GM21737 (cell line): ENCODE data around the gene ATP11A.

ENCODE experiments used
- ATAC-seq: cut with Tn5 transposase; IDR thresholded peaks from one replicate; pipeline ENCODE4 v1.9.1; 2021; ENCODE audit warnings: mild to moderate bottlenecking, moderate library complexity; ENCODE audit not compliant: unreplicated experiment

The ATP11A gene

DNA sequence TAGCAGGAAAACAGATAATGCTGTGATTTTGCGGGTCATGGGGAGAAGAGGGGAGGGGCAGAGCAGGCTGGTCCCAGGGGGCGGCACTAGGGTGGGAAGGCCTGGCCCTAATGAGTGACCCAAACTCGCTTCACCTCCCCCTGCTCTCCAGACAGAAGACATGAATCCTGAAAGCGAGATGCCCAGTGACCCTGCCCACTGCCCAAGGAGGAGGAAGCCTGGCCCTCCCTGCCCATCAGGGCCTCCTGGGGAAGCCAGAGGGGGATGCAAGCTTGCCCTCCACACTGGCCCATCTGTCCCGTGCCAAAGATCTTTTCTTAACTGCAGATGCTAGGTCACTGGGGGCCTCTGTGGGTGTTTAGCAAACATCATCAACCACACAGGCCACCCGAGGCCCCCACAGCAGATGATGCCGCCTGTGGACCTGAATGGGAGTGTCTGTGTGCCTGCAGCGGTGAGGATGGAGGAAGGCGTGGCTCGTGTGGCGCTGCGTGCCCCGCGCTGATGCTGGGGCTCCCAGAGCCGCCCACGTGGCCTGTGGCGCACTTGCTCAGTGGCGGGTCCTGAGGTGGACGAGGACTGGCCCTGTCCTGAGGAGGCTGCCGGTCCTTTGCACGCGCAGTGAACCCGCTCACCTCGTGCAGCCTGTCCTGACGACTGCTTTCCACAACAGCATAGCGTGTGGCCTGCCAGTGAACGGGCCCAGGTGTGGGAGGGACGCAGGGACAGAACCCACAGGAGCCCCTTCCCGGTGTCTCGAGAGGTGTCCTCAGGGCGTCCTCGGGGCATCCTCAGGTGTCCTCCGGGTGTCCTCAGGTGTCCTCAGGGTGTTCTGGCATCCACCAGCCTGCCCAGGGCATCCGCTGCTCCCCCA lies 198.6 kb downstream of the ATP11A start:
- no peak for ATAC-seq

DNA sequence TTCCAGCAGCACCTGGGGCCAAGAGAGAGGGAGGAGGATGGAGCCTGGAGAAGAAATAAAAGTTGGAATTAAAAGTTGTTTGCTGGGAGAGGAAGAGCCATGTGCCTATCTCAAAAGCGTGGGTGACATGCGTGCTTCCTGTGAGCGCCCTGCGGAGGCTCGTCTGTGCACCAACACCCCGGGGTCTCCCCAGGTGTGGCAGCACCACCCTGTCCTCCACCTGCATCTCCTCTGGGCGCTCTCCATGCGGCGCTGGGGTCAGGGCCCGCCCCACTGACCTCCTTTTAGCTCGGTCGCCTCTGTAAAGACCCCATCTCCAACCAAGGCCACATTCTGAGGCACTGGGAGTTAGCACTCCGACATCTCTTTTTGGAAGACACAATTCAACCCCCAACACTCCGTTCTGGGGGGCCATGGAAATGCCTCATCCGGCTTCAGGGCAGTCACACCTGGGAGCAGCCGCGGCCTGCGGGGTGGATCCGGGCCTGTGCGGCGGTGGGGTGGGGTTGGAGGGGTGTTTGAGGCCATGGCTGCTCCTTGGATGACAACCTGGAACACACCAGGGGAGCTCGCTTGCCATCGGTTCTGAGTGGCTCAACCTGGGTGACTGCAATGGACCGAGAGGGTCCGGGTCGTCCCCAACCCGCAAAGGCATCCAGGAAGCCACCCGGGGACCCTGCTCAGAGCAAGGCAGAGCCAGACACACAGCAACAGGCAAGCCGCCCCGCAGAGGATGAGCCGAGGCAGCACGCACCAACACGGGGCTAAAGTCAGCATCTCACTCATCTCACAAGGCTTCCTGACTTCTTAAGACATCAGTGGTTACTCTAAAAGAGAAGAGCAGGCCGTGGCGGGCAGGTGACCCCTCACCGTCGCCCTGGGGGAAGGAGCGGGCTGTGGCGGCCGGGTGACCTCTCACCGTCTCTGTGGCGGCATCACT lies 199.8 kb downstream of the ATP11A start:
- ATAC-seq: no peak

DNA sequence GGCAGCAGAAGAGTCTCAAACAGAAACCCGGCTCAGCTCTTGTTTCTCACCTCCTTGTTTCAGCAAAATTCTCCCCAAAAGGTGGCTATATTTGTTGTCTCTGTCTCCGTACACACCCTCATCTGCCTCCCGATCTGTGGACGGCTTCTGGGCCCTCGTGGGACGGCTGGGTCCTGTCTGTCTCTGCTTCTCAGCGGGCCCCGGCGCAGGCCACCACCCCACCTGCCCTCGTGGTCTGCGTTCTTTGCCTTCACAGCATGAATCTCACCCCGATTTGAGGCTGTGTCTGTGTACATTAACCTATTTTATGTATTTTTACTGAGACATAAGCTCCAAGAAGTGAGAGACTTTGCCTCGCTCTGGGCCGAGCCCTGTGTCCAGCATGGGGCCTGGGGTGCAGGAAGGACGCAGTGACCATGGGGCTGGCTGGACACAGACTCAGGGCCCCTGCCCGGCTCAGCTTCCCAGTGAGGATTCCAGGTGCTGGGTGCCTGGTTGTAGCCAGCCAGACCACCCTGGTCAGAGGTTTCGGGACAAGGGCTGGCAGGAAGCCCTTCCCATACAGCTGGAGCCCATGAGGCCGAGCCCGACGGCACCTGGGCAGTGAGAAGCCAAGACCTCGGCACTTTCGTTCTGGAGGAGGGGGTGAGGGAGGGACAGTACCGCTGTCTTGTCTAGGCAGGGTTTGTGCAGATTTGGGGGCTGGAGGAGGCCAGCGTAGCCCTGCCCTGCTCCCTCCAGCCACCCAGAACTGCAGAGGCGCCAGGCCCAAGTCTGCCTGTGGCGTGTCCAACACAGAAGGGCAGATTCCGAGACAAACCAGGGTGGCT lies 200.7 kb downstream of the ATP11A start:
- no peak for ATAC-seq

DNA sequence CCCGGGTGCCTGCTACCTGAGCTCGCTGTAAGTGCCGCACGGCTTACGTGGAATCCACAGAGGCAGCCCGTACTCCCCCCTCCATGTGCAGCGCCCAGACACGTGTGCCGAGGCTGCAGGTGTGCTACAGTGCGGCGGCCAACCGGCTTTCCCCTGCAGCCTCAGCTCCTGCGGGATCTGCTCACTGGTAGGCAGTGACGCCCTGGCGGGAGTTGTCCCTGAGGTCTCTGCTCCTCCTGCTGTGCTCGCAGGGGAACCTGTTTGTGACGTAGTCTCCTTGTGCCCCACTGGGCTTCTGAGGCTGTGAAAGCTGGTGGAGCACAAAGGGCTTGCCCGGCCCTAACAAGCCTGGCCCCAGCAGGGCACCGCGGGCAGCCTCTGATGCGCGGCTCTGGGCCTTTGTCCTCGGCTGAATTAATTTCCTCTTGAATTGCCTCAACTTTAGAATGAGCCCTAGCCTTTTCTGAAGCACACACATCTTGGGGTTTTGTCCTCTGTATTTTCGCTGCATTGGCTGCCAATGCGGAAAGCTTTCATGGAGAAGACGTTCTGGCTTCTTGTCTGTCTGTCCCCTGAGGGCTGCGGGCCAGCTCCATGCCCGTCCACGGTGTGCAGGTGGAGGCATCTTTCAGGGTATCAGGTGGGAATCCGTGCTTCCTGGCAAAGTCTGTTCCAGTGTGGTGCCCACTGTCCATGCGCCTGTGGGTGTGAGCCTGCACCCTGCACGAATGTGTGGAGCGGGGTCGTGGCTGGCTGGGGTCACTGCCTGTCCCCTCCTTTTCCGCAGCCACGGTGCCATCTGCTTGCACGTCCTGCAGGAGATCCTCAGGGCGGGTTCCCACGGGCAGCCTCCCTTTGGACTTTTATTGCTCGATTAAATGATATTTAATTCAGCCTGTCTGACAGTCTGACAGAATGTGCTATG lies 201.9 kb downstream of the ATP11A start:
- no peak for ATAC-seq

DNA sequence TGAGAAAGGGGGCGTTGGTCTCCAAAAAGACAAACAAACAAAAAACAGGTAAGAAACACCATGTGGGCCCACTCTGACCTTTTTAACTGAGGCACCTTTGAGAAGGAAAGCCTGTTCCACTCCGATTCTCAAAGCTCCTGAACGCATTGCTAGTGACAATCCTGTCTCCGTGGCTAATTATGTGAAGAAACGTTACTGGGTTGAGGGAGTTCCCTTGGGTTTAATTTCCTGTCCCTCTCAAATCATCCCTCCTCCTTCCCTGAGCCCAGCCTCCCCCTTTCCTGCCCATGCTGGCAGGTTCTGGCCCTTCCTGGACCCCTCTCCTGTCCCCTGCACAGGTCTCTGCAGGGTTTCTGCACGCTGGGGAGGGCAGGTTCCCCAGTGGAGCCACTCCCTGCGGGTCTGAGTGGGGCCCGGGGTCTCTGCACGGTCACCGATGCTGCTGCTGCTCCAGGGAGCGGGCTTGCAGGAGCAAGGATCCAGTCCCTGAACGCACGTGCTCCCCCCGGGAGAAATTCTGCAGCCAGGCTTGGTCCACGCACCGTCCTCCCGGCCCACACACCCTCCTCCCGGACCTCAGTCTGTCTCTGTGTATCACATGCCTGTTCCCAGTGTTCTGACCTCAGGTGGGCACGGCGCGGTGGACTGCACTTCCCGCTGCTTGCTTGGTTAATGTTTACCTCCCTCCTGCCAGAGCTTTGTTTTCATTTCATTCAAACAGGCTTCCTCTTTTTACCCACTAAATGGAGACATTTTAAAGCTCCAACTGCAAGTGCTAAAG lies 202.8 kb downstream of the ATP11A start:
- ATAC-seq: no peak

DNA sequence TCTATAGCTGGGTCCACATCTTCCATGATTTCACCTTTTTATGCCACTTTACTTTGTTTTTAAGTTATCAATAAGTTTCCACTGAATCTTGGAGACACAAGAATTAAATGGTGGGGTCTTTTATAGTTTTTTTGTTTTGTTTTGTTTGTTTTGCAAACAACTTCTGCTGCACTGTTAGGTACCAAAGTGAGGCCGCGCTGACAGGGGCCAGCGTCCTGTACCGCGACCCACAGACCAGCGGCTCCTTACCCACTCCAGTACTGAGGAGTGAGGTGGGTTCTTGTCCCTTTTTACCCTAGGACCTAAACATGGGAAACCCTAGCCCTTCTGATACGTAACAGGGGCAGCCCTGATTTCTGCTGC lies 203.3 kb downstream of the ATP11A start:
- no peak for ATAC-seq

DNA sequence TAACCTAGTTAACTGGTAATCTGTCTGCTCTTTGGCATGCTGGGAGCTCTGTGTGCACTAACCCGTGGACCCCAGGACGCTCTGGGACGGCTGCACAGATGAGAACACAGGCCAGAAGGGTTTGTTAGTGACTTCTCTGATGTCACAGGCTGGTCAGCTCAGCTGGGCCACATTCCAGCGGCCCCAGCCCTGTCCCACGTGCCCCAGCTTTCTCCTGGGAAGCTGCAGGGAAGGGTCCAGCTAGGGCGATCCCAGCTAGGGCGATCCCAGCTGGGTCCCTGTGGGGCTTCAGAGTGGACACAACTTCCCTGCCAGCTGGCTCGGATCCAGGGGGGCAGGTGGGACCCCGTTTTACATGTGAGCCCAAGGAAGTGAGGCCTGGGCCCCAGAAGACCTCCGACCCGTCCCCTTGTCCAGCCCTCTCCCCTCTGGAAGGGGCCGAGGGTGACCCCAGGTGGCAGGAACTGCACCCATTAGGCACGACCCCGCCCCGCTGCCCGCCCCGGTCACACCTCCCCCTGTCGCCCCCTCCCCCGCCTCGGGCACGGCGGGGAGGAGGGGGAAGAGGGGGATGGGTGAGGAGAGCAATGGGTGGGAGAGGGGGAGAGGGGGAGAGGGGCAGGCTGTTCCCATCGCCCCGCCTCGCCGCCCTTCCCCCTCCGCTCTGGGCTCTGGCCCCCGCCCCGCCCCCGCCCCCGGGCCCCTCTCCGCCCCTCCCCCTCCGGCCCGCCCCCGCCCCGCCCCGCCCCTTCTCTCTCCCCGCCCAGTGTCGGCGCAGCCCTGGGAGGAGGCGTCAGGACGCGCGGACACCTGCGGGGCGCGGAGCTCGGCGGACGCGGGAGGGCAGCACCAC lies 204.0 kb downstream of the ATP11A start:
- peak; percentile 47 for ATAC-seq

DNA sequence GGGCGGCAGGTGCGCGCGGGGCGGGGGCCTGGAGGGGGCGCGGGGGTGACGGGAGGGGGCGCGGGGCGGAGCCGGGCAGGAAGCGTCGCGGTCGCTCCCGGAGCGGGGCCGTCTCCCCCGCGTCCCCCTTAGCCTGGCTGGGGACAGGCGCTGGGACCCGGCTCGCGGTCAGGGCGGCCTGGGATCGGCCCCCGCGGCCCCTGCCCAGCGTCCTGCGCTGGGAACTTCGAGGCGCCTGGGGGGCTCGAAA lies 204.5 kb downstream of the ATP11A start:
- no peak for ATAC-seq

DNA sequence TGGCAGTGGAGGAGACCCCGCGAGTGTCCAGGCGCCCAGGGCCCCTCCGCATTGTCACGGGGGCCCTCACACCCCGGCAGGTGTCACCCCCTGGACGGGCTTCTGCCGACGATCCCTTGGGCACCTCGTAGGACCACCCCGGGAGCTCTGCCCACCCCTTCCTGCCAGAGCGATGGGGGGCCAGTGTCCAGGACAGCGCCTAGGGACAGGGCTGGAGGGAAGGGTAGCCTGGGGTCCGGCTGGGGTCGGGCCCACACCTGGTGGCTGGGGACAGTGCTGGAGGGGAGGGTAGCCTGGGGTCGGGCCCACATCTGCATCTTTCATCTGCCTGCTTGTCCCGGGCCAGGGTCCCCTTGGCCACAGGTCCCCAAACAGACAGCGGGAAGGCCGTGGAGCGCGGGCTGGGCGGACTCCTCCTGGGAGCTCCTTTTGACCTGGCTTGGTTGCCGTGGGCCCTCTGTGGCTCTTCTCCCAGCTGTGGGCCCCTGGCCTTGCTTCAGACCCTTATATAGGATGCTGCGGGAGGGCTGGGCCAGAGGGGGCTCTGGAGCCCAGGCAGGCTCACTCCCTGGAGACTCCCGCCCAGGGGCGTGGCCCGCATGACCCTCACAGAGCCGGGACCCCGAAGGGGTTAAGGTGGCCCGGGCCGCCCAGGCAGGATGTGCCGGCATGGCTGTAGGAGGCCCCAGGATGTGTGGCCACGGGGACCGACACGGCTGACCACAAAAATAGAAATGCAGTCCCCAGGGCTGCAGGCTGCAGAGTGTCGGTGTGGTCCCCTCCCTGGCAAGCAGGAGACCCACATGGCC lies 205.0 kb downstream of the ATP11A start:
- no peak for ATAC-seq

DNA sequence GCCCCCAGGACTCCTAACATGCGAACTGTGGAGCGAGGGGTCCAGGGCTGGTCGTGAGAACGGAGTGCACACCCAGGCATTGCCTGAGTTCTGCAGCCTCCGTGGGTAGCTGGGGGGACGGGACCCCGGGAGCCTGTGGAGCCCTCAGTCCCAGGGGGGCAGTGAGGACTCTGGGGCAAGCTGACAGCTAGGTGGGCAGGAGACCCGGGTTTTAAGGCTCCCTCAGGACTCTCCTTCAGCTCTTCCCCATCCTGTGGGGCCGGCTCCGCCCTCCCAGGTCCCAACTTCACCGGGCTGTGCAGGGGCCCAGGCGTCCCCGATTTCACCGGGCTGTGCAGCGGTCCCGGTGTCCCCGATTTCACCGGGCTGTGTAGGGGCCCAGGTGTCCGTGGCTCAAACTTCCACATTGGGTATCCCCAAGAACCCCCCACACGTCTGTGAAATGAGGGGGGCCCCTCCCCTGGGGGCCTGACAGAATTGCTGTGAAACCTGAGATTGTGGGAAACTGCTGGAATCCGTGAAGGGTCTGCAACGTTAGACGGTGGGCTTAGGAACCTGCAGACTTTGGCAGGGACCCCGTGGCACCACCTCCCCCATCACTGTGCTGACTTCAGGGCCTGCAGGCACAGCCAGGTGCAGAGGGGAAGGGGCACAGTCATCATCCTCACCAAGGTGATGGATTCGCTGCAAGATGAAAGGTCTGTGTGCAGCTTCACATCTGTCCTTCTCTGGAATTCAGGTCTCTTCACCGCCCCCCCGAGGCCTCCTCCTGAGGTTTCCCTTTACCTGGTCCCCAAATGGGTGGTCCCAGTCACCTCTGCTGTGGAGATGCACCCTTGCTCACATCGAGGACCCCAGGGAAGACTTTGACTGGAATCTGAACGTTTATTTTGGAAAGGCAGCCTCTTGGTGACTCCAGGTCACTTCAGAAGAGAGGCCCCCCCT lies 206.0 kb downstream of the ATP11A start:
- ATAC-seq: no peak

DNA sequence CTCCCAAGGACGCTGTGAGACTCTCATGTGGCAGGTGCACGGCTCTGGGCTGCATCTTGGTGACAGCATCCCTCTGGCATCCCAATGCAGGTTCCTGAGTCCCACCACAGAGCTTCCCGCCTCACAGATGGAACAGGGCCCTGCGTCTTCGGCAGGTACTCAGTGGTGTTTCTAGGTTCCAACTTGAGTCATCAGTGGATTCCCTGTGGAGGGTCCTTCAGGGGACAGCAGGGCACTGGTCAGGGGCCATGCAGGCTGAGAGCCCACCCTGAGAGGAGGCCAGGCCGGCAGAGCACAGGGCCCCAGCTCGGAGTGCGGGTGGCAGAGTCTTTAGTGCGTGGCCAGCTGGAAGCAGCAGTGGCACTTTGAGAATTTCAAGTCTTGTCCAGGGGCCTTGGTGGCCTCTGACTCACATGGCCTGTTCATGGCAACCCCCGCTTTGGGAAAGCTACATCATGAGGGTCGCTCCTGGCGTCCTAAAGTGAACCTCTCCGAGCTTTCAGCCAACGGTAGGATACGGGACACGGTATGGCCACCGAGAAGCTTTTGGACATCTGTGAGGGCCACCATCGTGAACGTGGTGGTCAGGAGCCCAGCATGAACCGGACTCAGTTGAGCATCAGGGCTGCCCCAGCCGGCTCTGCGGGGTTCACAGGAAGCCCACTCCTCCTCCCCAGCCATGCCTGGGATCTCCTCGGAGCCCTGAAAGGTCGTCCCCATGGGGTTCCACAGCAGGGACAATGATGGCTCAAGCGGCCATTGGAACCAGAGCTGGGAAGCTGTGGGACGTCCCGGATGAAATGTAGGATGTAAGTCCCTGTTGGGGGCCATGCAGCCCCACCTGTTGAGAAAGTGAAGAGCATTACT lies 207.1 kb downstream of the ATP11A start:
- ATAC-seq: no peak

DNA sequence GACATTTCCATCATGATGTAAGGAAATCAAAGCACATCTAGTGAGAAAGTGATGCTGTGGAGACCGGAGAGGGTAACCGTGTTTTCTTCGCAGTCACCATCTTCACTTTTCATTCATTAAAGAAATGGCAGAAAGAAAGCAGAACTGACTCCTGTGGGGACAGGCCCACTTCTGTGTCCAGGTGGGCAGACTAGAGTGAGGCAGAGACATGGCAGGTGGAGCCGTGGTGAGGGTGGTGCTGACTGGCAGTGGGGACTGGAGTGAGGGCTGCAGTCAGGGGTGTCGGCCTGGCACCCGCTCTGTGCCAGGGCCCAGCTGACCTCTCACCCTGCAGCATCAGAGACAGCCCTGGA lies 207.7 kb downstream of the ATP11A start:
- ATAC-seq: no peak

DNA sequence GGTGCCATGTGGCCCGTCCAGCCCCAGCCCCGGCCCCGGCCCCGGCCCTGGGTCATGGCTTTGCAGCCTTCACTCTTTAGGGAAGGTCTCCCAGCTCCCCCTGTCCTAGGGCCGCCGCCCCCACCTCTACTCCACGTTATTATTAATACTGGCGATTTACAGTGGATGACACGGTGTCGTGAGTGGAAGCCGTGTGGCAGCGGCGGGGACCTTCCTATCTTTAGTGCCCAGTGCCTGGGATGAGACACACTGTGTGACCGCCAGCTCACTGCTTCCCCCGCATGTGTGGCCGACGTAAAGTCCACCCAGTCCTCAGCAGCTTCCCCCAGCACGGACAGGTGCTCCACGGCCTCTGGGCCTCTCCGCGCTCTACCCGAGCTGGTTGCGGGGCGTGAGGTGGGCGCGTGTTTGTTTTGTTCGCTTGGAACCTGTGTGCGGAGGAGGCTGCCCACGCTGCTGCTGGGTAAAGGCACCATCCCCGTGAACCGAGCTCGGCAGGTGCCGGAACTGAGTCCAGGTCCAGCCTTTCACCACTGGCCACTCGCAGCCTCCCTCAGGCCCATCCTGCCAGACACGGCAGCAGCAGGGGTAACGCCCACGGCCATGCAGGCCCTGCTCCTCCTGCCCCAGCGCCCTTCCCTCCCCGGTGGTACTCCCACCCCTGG lies 208.2 kb downstream of the ATP11A start:
- ATAC-seq: no peak

DNA sequence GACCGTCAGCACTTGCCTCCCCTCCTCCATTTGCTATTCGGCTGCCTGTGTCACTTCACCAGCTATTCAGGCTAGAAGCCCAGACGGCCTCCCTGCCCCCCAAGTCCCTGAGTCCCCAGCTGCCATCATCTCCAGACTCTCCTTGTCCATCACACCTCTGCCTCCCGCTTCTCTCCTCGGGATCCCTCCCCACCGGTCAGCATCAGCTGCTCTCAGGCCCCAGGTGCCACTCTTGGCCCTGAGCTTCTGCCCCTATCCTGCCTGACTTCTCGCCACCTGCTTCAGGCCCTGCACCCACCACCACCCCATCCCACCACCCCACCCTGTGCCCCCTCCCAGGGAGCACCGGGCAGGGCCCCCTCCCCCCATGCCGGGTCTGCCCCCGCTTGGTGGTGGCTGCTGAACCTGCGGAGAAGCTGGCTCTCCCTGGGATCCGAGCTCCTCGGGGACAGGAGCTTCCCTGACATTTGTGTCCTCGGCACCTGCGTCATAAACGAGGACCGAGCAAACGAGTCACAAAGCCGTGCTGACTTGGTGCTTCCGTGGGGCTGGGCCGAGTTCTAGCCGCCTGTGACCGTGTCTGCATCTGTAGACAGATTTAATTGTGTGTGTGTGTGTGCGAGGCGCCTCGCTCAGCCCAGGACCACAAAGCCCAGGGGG lies 208.9 kb downstream of the ATP11A start:
- ATAC-seq: no peak
